Astrocyte (in vitro differentiated cells and primary cell): ENCODE measurements around the gene RLBP1. TPM values are rescaled to one million over a fixed set of nuclear protein-coding genes. Genes with fewer than 3 reads are reported as not detected.

ENCODE experiments used
- DNase-seq: peaks from one replicate; pipeline ENCODE4 v3.0.0-alpha.2; 2010; ENCODE audit warnings: low read depth
- FAIRE-seq: peaks from 2 replicates; lab custom pipeline; 2011; peaks lifted over from hg19 to GRCh38; lab: Jason Lieb, UNC
- H2AFZ ChIP-seq: 2 replicates; pipeline ENCODE4 v1.6.0; 2012; ENCODE audit warnings: low read depth, low read length, inconsistent platforms
- H3K27ac ChIP-seq: 2 replicates; pipeline ENCODE4 v1.5.1; 2011; ENCODE audit warnings: low read depth, low read length, inconsistent platforms
- H3K27me3 ChIP-seq: 2 replicates; pipeline ENCODE4 v1.6.0; 2011; ENCODE audit warnings: low read length, inconsistent platforms; ENCODE audit not compliant: insufficient read depth
- H3K36me3 ChIP-seq: 2 replicates; pipeline ENCODE4 v1.5.1; 2011; ENCODE audit warnings: low read length, inconsistent platforms; ENCODE audit not compliant: insufficient read depth
- H3K4me1 ChIP-seq: 2 replicates; pipeline ENCODE4 v1.5.1; 2011; ENCODE audit warnings: low read length, inconsistent platforms; ENCODE audit not compliant: insufficient read depth
- H3K4me2 ChIP-seq: 2 replicates; pipeline ENCODE4 v1.6.0; 2012; ENCODE audit warnings: low read length, inconsistent platforms
- H3K4me3 ChIP-seq: 2 replicates; pipeline ENCODE4 v1.5.1; 2011; ENCODE audit warnings: low read depth, mild to moderate bottlenecking, low read length, inconsistent platforms; ENCODE audit not compliant: insufficient read depth
- H3K79me2 ChIP-seq: 2 replicates; pipeline ENCODE4 v1.6.0; 2012; ENCODE audit warnings: mild to moderate bottlenecking, low read length, inconsistent platforms; ENCODE audit not compliant: insufficient read depth
- H3K9ac ChIP-seq: 2 replicates; pipeline ENCODE4 v1.6.0; 2012; ENCODE audit warnings: mild to moderate bottlenecking, low read length, inconsistent platforms
- H3K9me3 ChIP-seq: 2 replicates; pipeline ENCODE4 v1.5.1; 2012; ENCODE audit warnings: low read depth, mild to moderate bottlenecking, low read length, inconsistent platforms; ENCODE audit not compliant: insufficient read depth
- H4K20me1 ChIP-seq: 2 replicates; pipeline ENCODE4 v1.6.0; 2012; ENCODE audit warnings: low read length, inconsistent platforms; ENCODE audit not compliant: insufficient read depth
- H3K27ac Mint-ChIP-seq: one replicate; pipeline ENCODE4 v1.8.0; 2021; ENCODE audit warnings: mild to moderate bottlenecking, mixed read lengths; ENCODE audit not compliant: unreplicated experiment
- H3K27me3 Mint-ChIP-seq: one replicate; pipeline ENCODE4 v1.8.0; 2021; ENCODE audit warnings: low read depth, mixed read lengths; ENCODE audit not compliant: unreplicated experiment
- H3K36me3 Mint-ChIP-seq: one replicate; pipeline ENCODE4 v1.8.0; 2021; ENCODE audit warnings: low read depth, mixed read lengths; ENCODE audit not compliant: unreplicated experiment
- H3K4me1 Mint-ChIP-seq: one replicate; pipeline ENCODE4 v1.8.0; 2021; ENCODE audit warnings: low read depth, mixed read lengths; ENCODE audit not compliant: unreplicated experiment
- H3K4me3 Mint-ChIP-seq: one replicate; pipeline ENCODE4 v1.8.0; 2021; ENCODE audit warnings: mild to moderate bottlenecking, moderate library complexity, mixed read lengths; ENCODE audit not compliant: unreplicated experiment
- H3K9me3 Mint-ChIP-seq: one replicate; pipeline ENCODE4 v1.8.0; 2021; ENCODE audit warnings: mild to moderate bottlenecking, mixed read lengths; ENCODE audit not compliant: unreplicated experiment
- CTCF ChIP-seq: IDR thresholded peaks from 2 replicates; pipeline ENCODE4 v1.5.1; 2011; ENCODE audit warnings: low read depth, mild to moderate bottlenecking, inconsistent platforms, low read length, moderate library complexity; ENCODE audit not compliant: insufficient read depth
- EZH2 ChIP-seq: IDR thresholded peaks from 2 replicates; pipeline ENCODE4 v1.6.1; 2012; ENCODE audit warnings: mild to moderate bottlenecking, low read length, inconsistent platforms; ENCODE audit not compliant: insufficient read depth
- total RNA-seq: library from RNA; stranded (reverse); gene quantifications from 2 replicates; pipeline ENCODE4 v1.2.1, GENCODE V29; 2021

Gene RLBP1
- total RNA-seq, 1 donor from 2014 or later: not detected

DNA sequence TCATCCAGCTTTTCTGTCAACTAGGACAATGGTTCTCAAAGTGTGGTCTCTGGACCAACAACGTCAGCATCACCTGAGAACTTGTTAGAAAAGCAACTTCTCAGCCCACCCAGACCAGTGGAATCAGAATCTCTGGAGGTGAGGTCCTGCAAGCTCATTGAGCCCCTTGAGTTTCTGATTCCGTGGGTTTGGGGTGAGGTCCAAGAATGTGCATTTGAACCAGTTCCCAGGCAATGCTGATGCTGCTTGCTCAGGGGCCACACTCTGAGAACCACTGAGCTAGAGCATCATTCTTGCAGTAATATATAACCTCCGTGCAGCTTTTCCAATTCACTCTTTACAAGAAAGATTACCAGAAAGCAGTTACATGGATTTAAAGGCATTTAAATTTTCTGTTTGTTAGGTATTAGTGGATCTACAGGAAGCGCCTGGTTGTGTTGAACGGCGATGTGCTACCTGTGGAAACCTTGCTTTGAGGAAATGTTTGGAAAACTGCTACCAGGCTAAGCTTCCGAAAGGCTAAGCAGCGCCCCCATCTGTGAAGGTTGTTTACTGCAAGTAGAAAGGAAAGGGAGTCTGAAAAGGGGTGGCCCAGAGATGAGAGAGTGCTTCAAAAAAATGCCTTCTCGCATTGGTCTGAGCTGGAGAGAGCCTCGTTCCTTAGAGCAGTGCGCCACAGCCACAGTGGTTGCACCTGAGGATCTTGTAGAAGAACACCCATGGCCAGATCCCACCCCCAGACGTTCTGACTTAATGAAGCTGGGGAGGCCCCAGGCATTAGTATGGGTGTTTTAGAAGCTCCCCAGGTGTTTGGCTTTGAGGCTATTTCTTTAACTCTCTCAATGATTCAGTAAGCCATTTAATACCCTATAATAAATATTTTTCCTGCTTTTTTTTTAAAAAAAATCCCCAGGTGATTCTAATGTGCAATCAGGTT, 50.0 kb downstream of the RLBP1 start:
- Histone ChIP-seq H3K36me3 (peaks cover 5% of the 10 kb centered on the region), H3K4me2 (no peak overlapping the region), H3K79me2 (no peaks in the 10 kb centered on the region), H3K27me3 (no peaks in the 10 kb centered on the region), H2AFZ (no peak overlapping the region), H3K4me1 (peaks cover 22% of the 10 kb centered on the region), H3K9me3 (no peaks in the 10 kb centered on the region), H3K4me3 (no peak overlapping the region), H4K20me1 (no peaks in the 10 kb centered on the region), H3K27ac (no peak overlapping the region), H3K9ac (no peak overlapping the region)
- H3K27ac Mint-ChIP-seq: no peak overlapping the region
- no peak overlapping the region for H3K4me3 Mint-ChIP-seq
- no peaks in the 10 kb centered on the region for H3K9me3 Mint-ChIP-seq
- H3K36me3 Mint-ChIP-seq: peaks cover 8% of the 10 kb centered on the region
- TF ChIP-seq CTCF (peak; percentile 68), EZH2 (no peak)
- FAIRE-seq (no peak), DNase-seq (peak; percentile 42)
- no peaks in the 10 kb centered on the region for H3K27me3 Mint-ChIP-seq
- H3K4me1 Mint-ChIP-seq: peaks cover 16% of the 10 kb centered on the region

DNA sequence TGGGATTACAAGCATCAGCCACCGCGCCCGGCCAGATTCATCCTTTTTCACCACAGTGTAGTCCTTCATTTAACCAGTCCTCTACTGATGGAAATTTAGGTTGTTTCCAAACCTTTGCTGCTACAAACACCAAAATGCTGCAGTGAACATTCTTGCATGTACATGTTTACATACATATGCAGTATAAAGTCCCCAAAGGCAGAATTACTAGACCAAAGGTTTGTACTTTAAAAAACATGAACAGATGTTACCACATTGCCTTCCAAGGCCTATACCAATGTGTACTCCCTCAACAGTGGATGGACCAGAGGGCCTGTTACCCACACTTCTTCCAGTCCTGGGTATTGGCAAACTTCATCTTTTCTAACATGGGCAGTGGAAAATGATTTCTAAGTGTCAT, 51.0 kb downstream of the RLBP1 start:
- Histone ChIP-seq H3K4me3 (no peak overlapping the region), H3K79me2 (no peaks in the 10 kb centered on the region), H3K27me3 (no peaks in the 10 kb centered on the region), H3K9me3 (no peaks in the 10 kb centered on the region), H3K4me2 (no peak overlapping the region), H3K9ac (no peak overlapping the region), H2AFZ (no peak overlapping the region), H3K36me3 (no peaks in the 10 kb centered on the region), H3K27ac (no peak overlapping the region), H3K4me1 (peaks cover 30% of the 10 kb centered on the region), H4K20me1 (no peaks in the 10 kb centered on the region)
- Mint-ChIP-seq H3K4me1 (peaks cover 23% of the 10 kb centered on the region), H3K27me3 (no peaks in the 10 kb centered on the region), H3K4me3 (no peak overlapping the region), H3K27ac (no peak overlapping the region), H3K36me3 (no peaks in the 10 kb centered on the region), H3K9me3 (no peaks in the 10 kb centered on the region)
- DNase-seq (no peak), FAIRE-seq (no peak)
- TF ChIP-seq EZH2 (no peak), CTCF (no peak)
